Measurements from ENCODE around the gene HEG1.

Gene HEG1

GRCh38 chr3:124942613-124943012 lies 113.2 kb downstream of the HEG1 start:
- Histone ChIP-seq H3K4me1 (ENCODE audit: control insufficient read depth in 2 of 2, insufficient read depth in 1 of 2, low read depth in 1 of 2, low read length in 2 of 2) (no peaks in the 10 kb centered on the region), H2AK5ac (ENCODE audit: low read depth, low read length) (no peak overlapping the region), H3K4me2 (ENCODE audit: insufficient read depth, low read length, poor library complexity, severe bottlenecking) (no peak overlapping the region), H2AFZ (ENCODE audit: low read length) (no peak overlapping the region), H3K23ac (ENCODE audit: low read depth, low read length, poor library complexity) (no peak overlapping the region), H3K27ac (replicated peaks; ENCODE audit: low read length) (no peak overlapping the region), H3K4ac (ENCODE audit: low read length) (no peak overlapping the region), H3K9ac (ENCODE audit: low read depth, low read length, poor library complexity) (no peak overlapping the region), H2BK15ac (ENCODE audit: low read length) (no peak overlapping the region), H4K8ac (ENCODE audit: low read depth, low read length) (no peak overlapping the region), H3K36me3 (replicated peaks in 1 of 2; ENCODE audit: control insufficient read depth in 2 of 2, insufficient read depth in 2 of 2, low read length in 2 of 2) (no peaks in the 10 kb centered on the region), H3K79me1 (ENCODE audit: low read depth, low read length) (no peaks in the 10 kb centered on the region), H2BK5ac (ENCODE audit: low read length) (no peak overlapping the region), H2BK120ac (ENCODE audit: low read depth, low read length) (no peak overlapping the region), H3K4me3 (ENCODE audit: low read length in 2 of 2) (no peak overlapping the region), H3K27me3 (ENCODE audit: control insufficient read depth in 3 of 3, insufficient read depth in 3 of 3, low read depth in 1 of 3, low read length in 3 of 3) (no peaks in the 10 kb centered on the region), H3K18ac (ENCODE audit: low read length) (no peak overlapping the region), H4K91ac (ENCODE audit: low read depth, low read length, poor library complexity) (no peak overlapping the region), H3K14ac (ENCODE audit: low read length) (no peak overlapping the region), H2BK12ac (ENCODE audit: low read length) (no peak overlapping the region), H3K9me3 (replicated peaks in 1 of 2; ENCODE audit: control insufficient read depth in 2 of 2, insufficient read depth in 1 of 2, low read depth in 1 of 2, low read length in 2 of 2) (no peaks in the 10 kb centered on the region)
- no peak for DNase-seq (ENCODE audit: low spot score)
- no CpG with 5 or more reads among the region's 2 CpGs for WGBS, 2 donors (ENCODE audit: extremely low coverage in 2 of 2, insufficient read length in 2 of 2, insufficient replicate concordance in 1 of 2)

- Histone ChIP-seq H2BK120ac (ENCODE audit: low read depth, low read length) (no peak overlapping the region), H2BK15ac (ENCODE audit: low read length) (no peak overlapping the region), H2BK12ac (ENCODE audit: low read length) (no peak overlapping the region), H3K4ac (ENCODE audit: low read length) (no peak overlapping the region), H3K9me3 (replicated peaks in 1 of 2; ENCODE audit: control insufficient read depth in 2 of 2, insufficient read depth in 1 of 2, low read depth in 1 of 2, low read length in 2 of 2) (no peaks in the 10 kb centered on the region), H3K4me3 (ENCODE audit: low read length in 2 of 2) (no peak overlapping the region), H3K36me3 (replicated peaks in 1 of 2; ENCODE audit: control insufficient read depth in 2 of 2, insufficient read depth in 2 of 2, low read length in 2 of 2) (no peaks in the 10 kb centered on the region), H3K27me3 (ENCODE audit: control insufficient read depth in 3 of 3, insufficient read depth in 3 of 3, low read depth in 1 of 3, low read length in 3 of 3) (no peaks in the 10 kb centered on the region), H3K79me1 (ENCODE audit: low read depth, low read length) (no peaks in the 10 kb centered on the region), H3K18ac (ENCODE audit: low read length) (no peak overlapping the region), H3K9ac (ENCODE audit: low read depth, low read length, poor library complexity) (no peak overlapping the region), H3K27ac (replicated peaks; ENCODE audit: low read length) (no peak overlapping the region), H3K14ac (ENCODE audit: low read length) (no peak overlapping the region), H4K8ac (ENCODE audit: low read depth, low read length) (no peak overlapping the region), H2AK5ac (ENCODE audit: low read depth, low read length) (no peak overlapping the region), H3K4me2 (ENCODE audit: insufficient read depth, low read length, poor library complexity, severe bottlenecking) (no peak overlapping the region), H2AFZ (ENCODE audit: low read length) (no peak overlapping the region), H4K91ac (ENCODE audit: low read depth, low read length, poor library complexity) (no peak overlapping the region), H3K4me1 (ENCODE audit: control insufficient read depth in 2 of 2, insufficient read depth in 1 of 2, low read depth in 1 of 2, low read length in 2 of 2) (no peaks in the 10 kb centered on the region), H3K23ac (ENCODE audit: low read depth, low read length, poor library complexity) (no peak overlapping the region), H2BK5ac (ENCODE audit: low read length) (no peak overlapping the region)
- no peak for DNase-seq (ENCODE audit: low spot score)
- no CpG with 5 or more reads among the region's 12 CpGs for WGBS, 2 donors (ENCODE audit: extremely low coverage in 2 of 2, insufficient read length in 2 of 2, insufficient replicate concordance in 1 of 2)
Measured at GRCh38 chr3:124941771-124942170, 114.0 kb downstream of the HEG1 start.

GRCh38 chr3:124939661-124940060 lies 116.1 kb downstream of the HEG1 start:
- Histone ChIP-seq H3K27ac (replicated peaks; ENCODE audit: low read length) (no peak overlapping the region), H2BK120ac (ENCODE audit: low read depth, low read length) (no peak overlapping the region), H3K4me2 (ENCODE audit: insufficient read depth, low read length, poor library complexity, severe bottlenecking) (no peak overlapping the region), H3K79me1 (ENCODE audit: low read depth, low read length) (no peaks in the 10 kb centered on the region), H2AK5ac (ENCODE audit: low read depth, low read length) (no peak overlapping the region), H3K4me1 (ENCODE audit: control insufficient read depth in 2 of 2, insufficient read depth in 1 of 2, low read depth in 1 of 2, low read length in 2 of 2) (no peaks in the 10 kb centered on the region), H3K4me3 (ENCODE audit: low read length in 2 of 2) (no peak overlapping the region), H3K4ac (ENCODE audit: low read length) (no peak overlapping the region), H3K18ac (ENCODE audit: low read length) (no peak overlapping the region), H2BK12ac (ENCODE audit: low read length) (no peak overlapping the region), H3K23ac (ENCODE audit: low read depth, low read length, poor library complexity) (no peak overlapping the region), H3K14ac (ENCODE audit: low read length) (no peak overlapping the region), H3K9me3 (replicated peaks in 1 of 2; ENCODE audit: control insufficient read depth in 2 of 2, insufficient read depth in 1 of 2, low read depth in 1 of 2, low read length in 2 of 2) (no peaks in the 10 kb centered on the region), H4K8ac (ENCODE audit: low read depth, low read length) (no peak overlapping the region), H3K9ac (ENCODE audit: low read depth, low read length, poor library complexity) (no peak overlapping the region), H3K36me3 (replicated peaks in 1 of 2; ENCODE audit: control insufficient read depth in 2 of 2, insufficient read depth in 2 of 2, low read length in 2 of 2) (no peaks in the 10 kb centered on the region), H2AFZ (ENCODE audit: low read length) (no peak overlapping the region), H4K91ac (ENCODE audit: low read depth, low read length, poor library complexity) (no peak overlapping the region), H2BK15ac (ENCODE audit: low read length) (no peak overlapping the region), H2BK5ac (ENCODE audit: low read length) (no peak overlapping the region), H3K27me3 (ENCODE audit: control insufficient read depth in 3 of 3, insufficient read depth in 3 of 3, low read depth in 1 of 3, low read length in 3 of 3) (no peaks in the 10 kb centered on the region)
- no CpG with 5 or more reads among the region's 4 CpGs for WGBS, 2 donors (ENCODE audit: extremely low coverage in 2 of 2, insufficient read length in 2 of 2, insufficient replicate concordance in 1 of 2)
- DNase-seq (ENCODE audit: low spot score): no peak

- H3K4me3 ChIP-seq (ENCODE audit: low read length in 2 of 2): no peak overlapping the region
- no peaks in the 10 kb centered on the region for H3K27me3 ChIP-seq (ENCODE audit: control insufficient read depth in 3 of 3, insufficient read depth in 3 of 3, low read depth in 1 of 3, low read length in 3 of 3)
- H4K8ac ChIP-seq (ENCODE audit: low read depth, low read length): no peak overlapping the region
- no peaks in the 10 kb centered on the region for H3K4me1 ChIP-seq (ENCODE audit: control insufficient read depth in 2 of 2, insufficient read depth in 1 of 2, low read depth in 1 of 2, low read length in 2 of 2)
- no peaks in the 10 kb centered on the region for H3K36me3 ChIP-seq (replicated peaks in 1 of 2; ENCODE audit: control insufficient read depth in 2 of 2, insufficient read depth in 2 of 2, low read length in 2 of 2)
- H3K79me1 ChIP-seq (ENCODE audit: low read depth, low read length): no peaks in the 10 kb centered on the region
- H4K91ac ChIP-seq (ENCODE audit: low read depth, low read length, poor library complexity): no peak overlapping the region
- no peaks in the 10 kb centered on the region for H3K9me3 ChIP-seq (replicated peaks in 1 of 2; ENCODE audit: control insufficient read depth in 2 of 2, insufficient read depth in 1 of 2, low read depth in 1 of 2, low read length in 2 of 2)
- no peak overlapping the region for H3K4ac ChIP-seq (ENCODE audit: low read length)
- no CpG with 5 or more reads among the region's 5 CpGs for WGBS, 2 donors (ENCODE audit: extremely low coverage in 2 of 2, insufficient read length in 2 of 2, insufficient replicate concordance in 1 of 2)
- no peak overlapping the region for H3K23ac ChIP-seq (ENCODE audit: low read depth, low read length, poor library complexity)
- H3K18ac ChIP-seq (ENCODE audit: low read length): no peak overlapping the region
- no peak overlapping the region for H2BK120ac ChIP-seq (ENCODE audit: low read depth, low read length)
- no peak overlapping the region for H3K9ac ChIP-seq (ENCODE audit: low read depth, low read length, poor library complexity)
- no peak overlapping the region for H2BK12ac ChIP-seq (ENCODE audit: low read length)
- no peak for DNase-seq (ENCODE audit: low spot score)
- H3K4me2 ChIP-seq (ENCODE audit: insufficient read depth, low read length, poor library complexity, severe bottlenecking): no peak overlapping the region
- no peak overlapping the region for H3K14ac ChIP-seq (ENCODE audit: low read length)
- no peak overlapping the region for H2BK15ac ChIP-seq (ENCODE audit: low read length)
- H2BK5ac ChIP-seq (ENCODE audit: low read length): no peak overlapping the region
- H2AFZ ChIP-seq (ENCODE audit: low read length): no peak overlapping the region
- H3K27ac ChIP-seq (replicated peaks; ENCODE audit: low read length): no peak overlapping the region
- no peak overlapping the region for H2AK5ac ChIP-seq (ENCODE audit: low read depth, low read length)
Measured at GRCh38 chr3:124938896-124939295, 116.9 kb downstream of the HEG1 start.
